KOPT-K1 (cell line): ENCODE measurements around the gene GSC2.

Experiments
- H3K27ac ChIP-seq: fragments of 200-600 bp; sonication (generic); 2 replicates; pipeline ENCODE4 v1.5.1; 2016; ENCODE audit warnings: antibody characterized with exemption, mild to moderate bottlenecking, low read depth, low read length; ENCODE audit not compliant: poor library complexity, severe bottlenecking
- H3K36me3 ChIP-seq: fragments of 200-600 bp; sonication (generic); 2 replicates; pipeline ENCODE4 v1.5.1; 2017; ENCODE audit warnings: antibody characterized with exemption, mild to moderate bottlenecking, low read length, moderate library complexity; ENCODE audit not compliant: insufficient read depth
- H3K9me3 ChIP-seq: fragments of 200-600 bp; sonication (generic); 2 replicates; pipeline ENCODE4 v1.5.1; 2017; ENCODE audit warnings: antibody characterized with exemption, low read length, mild to moderate bottlenecking; ENCODE audit not compliant: insufficient read depth, poor library complexity, severe bottlenecking

The GSC2 gene

GRCh38 chr22:19111140-19111539, 39.0 kb downstream of the GSC2 start:
- no peak overlapping the region for H3K27ac ChIP-seq

GRCh38 chr22:19110646-19111045, 39.4 kb downstream of the GSC2 start:
- Histone ChIP-seq H3K9me3 (no peaks in the 10 kb centered on the region), H3K27ac (no peak overlapping the region), H3K36me3 (peaks cover 4% of the 10 kb centered on the region; the same call in 1 of the 2 replicates)

More at GRCh38 chr22:19111140-19111539, 39.0 kb downstream of the GSC2 start:
- no peaks in the 10 kb centered on the region for H3K9me3 ChIP-seq
- peaks cover 8% of the 10 kb centered on the region; the same call in 1 of the 2 replicates for H3K36me3 ChIP-seq

- Histone ChIP-seq H3K36me3 (no peaks in the 10 kb centered on the region; the same call in 1 of the 2 replicates), H3K9me3 (no peaks in the 10 kb centered on the region), H3K27ac (peak overlapping the region; percentile 55)
Observed at GRCh38 chr22:19110064-19110458, 40.0 kb downstream of the GSC2 start.

- H3K9me3 ChIP-seq: no peaks in the 10 kb centered on the region
- peak overlapping the region; percentile 55 for H3K27ac ChIP-seq
- H3K36me3 ChIP-seq: no peaks in the 10 kb centered on the region; the same call in 1 of the 2 replicates
Observed at GRCh38 chr22:19109198-19110063, 40.7 kb downstream of the GSC2 start.

- peak overlapping the region; percentile 55 for H3K27ac ChIP-seq
- no peaks in the 10 kb centered on the region for H3K36me3 ChIP-seq
- H3K9me3 ChIP-seq: no peaks in the 10 kb centered on the region
Observed at GRCh38 chr22:19108807-19109197, 41.3 kb downstream of the GSC2 start.

GRCh38 chr22:19107730-19108074, 42.4 kb downstream of the GSC2 start:
- H3K36me3 ChIP-seq: no peaks in the 10 kb centered on the region

GRCh38 chr22:19106886-19107729, 43.0 kb downstream of the GSC2 start:
- no peaks in the 10 kb centered on the region for H3K36me3 ChIP-seq
- H3K9me3 ChIP-seq: no peaks in the 10 kb centered on the region
- H3K27ac ChIP-seq: no peak overlapping the region

More at GRCh38 chr22:19107730-19108074, 42.4 kb downstream of the GSC2 start:
- H3K9me3 ChIP-seq: no peaks in the 10 kb centered on the region
- no peak overlapping the region for H3K27ac ChIP-seq

- Histone ChIP-seq H3K27ac (no peak overlapping the region), H3K9me3 (no peaks in the 10 kb centered on the region), H3K36me3 (peaks cover 3% of the 10 kb centered on the region; the same call in 1 of the 2 replicates)
Observed at GRCh38 chr22:19105867-19106802, 44.0 kb downstream of the GSC2 start.

GRCh38 chr22:19105456-19105855, 44.6 kb downstream of the GSC2 start:
- no peak overlapping the region for H3K27ac ChIP-seq
- H3K36me3 ChIP-seq: peaks cover 8% of the 10 kb centered on the region; the same call in 1 of the 2 replicates
- H3K9me3 ChIP-seq: no peaks in the 10 kb centered on the region

- Histone ChIP-seq H3K9me3 (no peaks in the 10 kb centered on the region), H3K36me3 (peaks cover 11% of the 10 kb centered on the region; the same call in 1 of the 2 replicates), H3K27ac (no peak overlapping the region)
Observed at GRCh38 chr22:19103880-19104821, 45.9 kb downstream of the GSC2 start.

- Histone ChIP-seq H3K36me3 (peaks cover 27% of the 10 kb centered on the region), H3K27ac (no peak overlapping the region), H3K9me3 (no peaks in the 10 kb centered on the region)
Observed at GRCh38 chr22:19098157-19098556, 51.9 kb downstream of the GSC2 start.

- peaks cover 27% of the 10 kb centered on the region for H3K36me3 ChIP-seq
- H3K27ac ChIP-seq: no peak overlapping the region
- no peaks in the 10 kb centered on the region for H3K9me3 ChIP-seq
Observed at GRCh38 chr22:19097518-19097917, 52.6 kb downstream of the GSC2 start.
